GM13976 (cell line): ENCODE data around the gene CH25H.

ENCODE experiments used
- DNase-seq: peaks from one replicate; pipeline ENCODE4 v3.0.0; 2012; ENCODE audit warnings: low spot score
- CTCF ChIP-seq: IDR thresholded peaks from 2 replicates; pipeline ENCODE4 v1.5.1; 2012; ENCODE audit warnings: borderline replicate concordance, mild to moderate bottlenecking; ENCODE audit not compliant: insufficient read depth; ENCODE audit errors: extremely low read depth, missing control alignments, control extremely low read depth
- in situ Hi-C: fragments of 300-500 bp; cut with MboI; formaldehyde crosslinking; loops from one replicate; pipeline ENCODE4 v1.12.0; 2022; ENCODE audit warnings: low sequenced_read_pairs, mixed read lengths, inconsistent platforms; ENCODE audit not compliant: unreplicated experiment

CH25H gene

DNA sequence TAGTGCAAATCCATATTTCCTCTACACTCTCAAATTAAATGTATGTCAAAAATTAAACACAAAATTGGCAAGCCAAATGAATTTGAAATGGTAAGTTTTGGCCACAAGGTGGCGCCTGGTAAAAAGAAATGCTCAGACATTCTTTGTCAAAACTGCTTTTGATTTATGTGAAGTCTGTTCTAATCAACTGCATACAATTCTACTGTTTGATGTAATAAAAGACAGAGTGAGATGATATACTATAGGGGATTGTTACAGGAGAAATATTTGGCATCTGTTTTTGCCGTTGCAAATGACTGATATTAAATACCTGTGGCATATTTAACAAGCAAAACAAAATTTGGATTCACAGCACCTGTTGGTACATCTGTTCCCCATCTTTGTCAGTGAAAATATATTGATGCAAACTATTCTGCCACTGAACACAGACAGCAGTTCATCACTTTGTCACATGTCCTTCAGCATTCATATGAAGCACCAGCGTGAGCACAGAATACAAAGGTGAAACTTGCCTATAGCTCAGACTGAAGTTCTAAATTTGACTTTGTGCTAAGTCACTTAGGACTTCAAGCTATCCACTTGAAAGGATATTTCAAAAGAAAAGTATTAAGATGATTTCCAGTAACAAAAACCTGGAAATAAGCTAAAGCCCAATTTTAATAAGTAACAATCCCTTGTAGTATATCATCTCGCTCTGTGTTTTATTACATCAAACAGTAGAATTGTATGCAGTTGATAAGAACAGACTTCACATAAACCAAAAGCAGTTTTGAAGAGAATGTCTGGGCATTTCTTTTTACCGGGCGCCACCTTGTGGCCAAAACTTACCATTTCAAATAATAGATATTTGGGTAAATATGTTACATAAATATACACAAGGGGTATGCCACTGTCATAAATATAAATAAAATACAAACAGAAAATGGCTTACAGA lies 10.2 kb upstream of the CH25H start:
- peak; percentile 46 for TF ChIP-seq CTCF
- in situ Hi-C loops: loop anchor here (10.0 kb wide), 1 partner anchor 383 kb away; no protein-coding TSS in a partner anchor
- DNase-seq: peak; percentile 41

GRCh38 chr10:89216056-89216455 lies 8.9 kb upstream of the CH25H start:
- no peak for DNase-seq
- no peak for TF ChIP-seq CTCF
- in situ Hi-C loops: loop anchor here (10.0 kb wide), 1 partner anchor 381 kb away; no protein-coding TSS in a partner anchor

DNA sequence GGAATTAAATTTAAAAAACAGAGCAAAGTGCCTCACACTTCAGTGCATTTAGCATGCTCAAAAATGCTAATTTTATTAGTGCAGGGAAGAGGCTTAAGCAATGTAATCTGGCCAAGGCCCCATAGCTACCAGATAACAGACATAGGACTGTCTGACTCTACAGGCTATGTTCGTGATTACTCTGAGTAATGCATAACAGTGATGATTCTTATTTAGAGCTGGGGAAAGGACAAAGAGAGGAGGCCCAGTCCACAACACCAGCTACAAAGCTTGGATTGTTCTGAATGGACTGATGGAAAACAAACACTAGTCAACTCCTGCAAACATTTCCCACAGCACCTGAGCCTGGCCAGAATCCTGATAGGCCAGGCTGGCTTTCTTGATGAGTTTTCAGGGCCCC lies 8.4 kb upstream of the CH25H start:
- in situ Hi-C loops: loop anchor here (10.0 kb wide), 1 partner anchor 381 kb away; no protein-coding TSS in a partner anchor
- DNase-seq: no peak
- TF ChIP-seq CTCF: no peak

- TF ChIP-seq CTCF: no peak
- in situ Hi-C loops: loop anchor here (5.0 to 10.0 kb wide), 3 partner anchors 182 to 380 kb away; no protein-coding TSS in a partner anchor
- DNase-seq: no peak
Observed at GRCh38 chr10:89214566-89215165, 7.5 kb upstream of the CH25H start.

- TF ChIP-seq CTCF: no peak
- peak; percentile 36 for DNase-seq
- in situ Hi-C loops: loop anchor here (5.0 to 10.0 kb wide), 3 partner anchors 181 to 378 kb away; no protein-coding TSS in a partner anchor
Observed at GRCh38 chr10:89213191-89213808, 6.2 kb upstream of the CH25H start.

DNA sequence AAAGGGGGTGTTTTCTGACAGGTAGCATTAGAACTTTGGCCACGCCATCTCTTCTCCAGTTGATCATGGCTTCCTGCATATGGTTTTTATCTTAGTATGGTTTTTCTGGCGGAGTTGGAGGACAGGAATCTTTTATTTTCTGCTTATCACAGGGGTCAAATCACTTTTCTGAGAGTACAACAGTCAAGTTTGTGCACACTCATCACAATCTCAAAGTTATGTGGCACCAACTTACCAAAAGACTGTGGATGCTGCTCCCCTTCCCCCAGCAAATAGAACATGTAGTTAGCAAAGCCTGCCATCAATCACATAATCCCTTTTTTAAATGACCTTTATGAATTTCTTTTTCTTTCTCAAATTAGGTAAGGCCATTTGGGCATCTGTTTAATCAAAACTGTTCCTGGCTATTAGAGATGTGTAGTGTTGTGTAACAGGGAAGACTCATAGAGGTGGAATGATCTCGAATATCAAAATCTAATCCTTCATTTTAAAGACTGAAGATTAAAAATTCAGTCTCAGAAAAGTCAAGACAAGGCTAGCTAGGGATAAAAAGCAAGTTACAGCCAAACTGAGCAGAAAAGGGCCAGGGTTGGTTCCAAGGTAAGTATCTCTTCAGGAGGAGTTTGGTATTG lies 3.8 kb upstream of the CH25H start:
- in situ Hi-C loops: loop anchor here (5.0 to 10.0 kb wide), 3 partner anchors 179 to 376 kb away; no protein-coding TSS in a partner anchor
- no peak for DNase-seq
- no peak for TF ChIP-seq CTCF
